GM19351 (cell line): ENCODE measurements around the gene CATSPERE.
A peak's percentile ranks its signal among the peaks of the same experiment; 100 is the strongest.
"Not testable (repeated sequence)": the region's sequence is repeated elsewhere in the genome, so short reads cannot be mapped to it uniquely, and the experiment has no call there.

Experiments used
- ATAC-seq: cut with Tn5 transposase; IDR thresholded peaks from one replicate; pipeline ENCODE4 v1.9.1; 2021; ENCODE audit warnings: mild to moderate bottlenecking, moderate library complexity; ENCODE audit not compliant: unreplicated experiment

CATSPERE gene

DNA sequence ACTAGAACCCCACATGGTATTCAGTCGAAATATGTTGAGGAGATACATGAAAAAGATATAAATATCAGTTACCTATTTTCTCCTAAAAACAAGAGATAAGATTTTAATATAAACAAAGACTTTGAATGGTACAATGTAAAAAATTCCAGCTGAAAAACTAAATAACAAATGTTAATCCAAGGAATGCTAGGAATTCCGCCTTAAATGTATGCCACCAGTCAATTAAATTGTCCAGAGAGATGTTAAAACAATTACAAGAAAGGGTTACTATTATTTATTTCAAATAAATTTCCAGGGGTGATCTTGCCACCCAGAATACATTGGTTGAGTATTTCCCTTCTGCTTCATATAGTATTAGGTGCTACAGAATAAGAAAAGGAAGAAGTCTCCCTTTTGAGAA is 13.5 kb upstream of the CATSPERE start:
- ATAC-seq = no peak

DNA sequence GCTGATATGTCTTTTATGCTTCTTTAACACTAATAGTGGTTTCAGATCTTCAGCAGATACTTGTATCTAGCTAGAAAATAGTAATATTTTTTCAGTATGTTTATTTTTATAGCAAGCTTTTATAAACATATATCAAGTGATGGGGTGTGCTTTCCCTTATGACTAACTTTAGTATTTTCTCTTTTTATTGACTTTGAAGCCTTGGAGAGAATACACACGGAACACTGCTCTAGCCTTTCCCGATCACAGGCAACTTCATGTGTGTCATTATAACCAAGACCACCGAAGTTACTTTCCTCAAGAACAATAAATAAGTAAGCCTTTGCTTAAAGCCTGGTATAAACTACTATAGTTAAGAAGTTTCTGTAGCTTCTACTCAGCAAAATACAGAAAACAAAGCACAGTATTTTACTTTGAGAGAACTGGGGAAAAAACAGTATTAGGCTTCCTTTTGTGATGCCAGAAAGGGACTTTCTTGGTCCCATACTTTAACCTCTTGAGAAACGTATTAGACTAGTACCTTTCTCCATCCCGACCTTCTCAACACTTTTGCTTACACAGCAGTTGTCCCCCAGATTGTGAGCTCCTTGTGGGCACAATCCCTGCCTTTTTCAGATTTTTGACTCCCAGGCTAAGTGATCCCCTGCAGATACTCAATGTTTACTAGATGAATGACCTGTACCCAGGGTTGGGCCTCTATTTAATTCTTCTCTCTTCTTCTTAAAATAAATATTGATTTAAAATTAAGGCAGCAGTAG is 12.6 kb upstream of the CATSPERE start:
- no peak for ATAC-seq

DNA sequence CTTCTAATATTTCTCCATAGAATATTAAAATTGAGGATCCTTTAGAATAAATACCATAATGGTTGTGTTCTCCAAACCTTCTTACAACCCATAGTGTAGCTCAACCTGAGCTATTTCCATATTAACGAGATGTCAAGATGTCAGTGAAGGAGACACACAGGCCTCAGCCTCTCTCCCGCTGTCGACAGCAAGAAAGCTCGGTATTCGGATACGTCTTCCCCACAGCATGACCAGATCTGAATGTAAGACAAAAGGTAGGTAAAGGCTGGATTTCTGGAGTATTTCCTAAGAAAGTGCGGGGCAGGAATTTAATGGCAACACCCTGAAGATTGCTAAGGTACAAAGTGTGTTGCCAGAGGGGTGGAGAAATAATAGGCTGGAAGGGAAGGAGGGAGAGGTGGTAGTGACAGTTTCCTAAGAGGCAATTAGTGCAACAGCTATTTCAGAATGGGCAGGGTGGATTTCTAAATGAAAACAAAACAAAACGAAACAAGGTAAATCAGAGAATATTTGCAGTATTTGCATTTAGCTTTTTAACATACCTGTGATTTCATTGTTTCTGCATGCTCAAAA is 11.1 kb upstream of the CATSPERE start:
- no peak for ATAC-seq

DNA sequence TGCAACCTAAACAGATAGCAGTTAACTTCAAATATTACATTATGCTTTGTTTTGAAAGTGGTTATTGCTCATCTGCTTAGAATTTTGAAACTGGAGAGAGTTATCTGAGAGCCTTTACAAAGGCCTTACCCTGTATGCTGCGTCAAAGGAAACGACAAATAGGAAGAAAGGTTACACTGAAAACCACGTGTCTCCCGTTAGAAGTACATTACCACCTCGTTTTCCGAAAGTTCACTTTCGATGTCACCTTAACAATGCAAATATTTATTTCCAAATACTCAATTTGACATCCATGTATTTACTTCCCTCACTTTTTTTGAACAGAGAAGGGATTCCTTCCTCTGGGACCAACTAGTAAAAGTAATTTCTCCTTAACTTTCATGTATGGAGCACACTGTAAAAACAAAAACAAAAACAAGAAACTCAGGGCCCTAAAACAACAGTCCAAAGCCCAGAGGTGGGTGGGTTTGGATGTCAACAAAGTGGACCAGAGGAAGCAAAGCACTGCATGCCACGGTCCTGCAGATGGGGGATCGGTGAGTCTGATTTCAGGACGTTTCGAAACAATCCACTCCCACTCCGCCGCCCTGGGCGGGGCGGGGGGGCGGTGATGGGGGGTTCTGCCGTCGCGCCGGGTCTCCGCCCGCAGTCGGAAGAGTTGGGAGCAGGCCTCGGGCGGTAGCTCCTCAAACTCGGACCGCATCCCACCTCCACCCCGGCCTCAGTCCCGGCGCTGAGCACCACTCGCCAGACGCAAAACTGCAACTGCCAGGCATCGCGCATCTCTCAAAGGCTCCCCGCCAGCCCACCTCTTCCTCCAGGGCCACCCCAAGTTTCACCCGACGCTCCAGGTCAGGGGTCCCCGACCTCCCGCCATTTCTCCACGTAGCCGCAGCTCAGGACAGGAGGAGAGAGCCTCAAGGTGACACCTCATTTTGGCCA is 10.2 kb upstream of the CATSPERE start:
- peak; percentile 16 for ATAC-seq

GRCh38 chr1:244451539-244451950 is 9.5 kb upstream of the CATSPERE start, which contains the start of gene ADSS2:
Gene ADSS2, minus strand, starts transcription at chr1:244451909. Its CDS starts 92 bp downstream, at chr1:244451817.
- ATAC-seq = no peak

GRCh38 chr1:244451951-244452795 is 8.9 kb upstream of the CATSPERE start:
- ATAC-seq = peak; percentile 88

- no peak for ATAC-seq
These were observed 6.7 kb upstream of the CATSPERE start for GRCh38 chr1:244454412-244454811.

GRCh38 chr1:244456586-244456985 is 4.5 kb upstream of the CATSPERE start:
- no peak for ATAC-seq

GRCh38 chr1:244458781-244459180 is 2.3 kb upstream of the CATSPERE start:
- ATAC-seq = no peak

DNA sequence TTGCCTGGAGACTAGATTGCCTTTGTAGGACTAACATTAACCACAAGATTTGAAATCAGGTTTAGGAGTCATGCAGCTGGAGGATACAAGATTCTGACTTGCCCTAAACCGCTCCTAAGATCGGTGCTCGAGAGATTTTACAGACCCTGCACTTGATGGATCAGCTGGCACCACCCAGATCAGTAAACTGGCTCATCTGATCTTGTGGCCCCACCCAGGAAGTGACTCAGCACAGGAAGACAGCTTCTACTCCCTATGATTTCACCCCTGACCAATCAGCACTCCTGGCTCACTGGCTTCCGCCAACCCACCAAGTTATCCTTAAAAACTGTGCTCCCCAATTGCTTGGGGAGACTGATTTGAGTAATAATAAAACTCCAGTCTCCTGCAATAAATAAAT is 876 bp upstream of the CATSPERE start:
- no peak for ATAC-seq

GRCh38 chr1:244466724-244467123 is 5.7 kb downstream of the CATSPERE start:
- ATAC-seq = no peak

DNA sequence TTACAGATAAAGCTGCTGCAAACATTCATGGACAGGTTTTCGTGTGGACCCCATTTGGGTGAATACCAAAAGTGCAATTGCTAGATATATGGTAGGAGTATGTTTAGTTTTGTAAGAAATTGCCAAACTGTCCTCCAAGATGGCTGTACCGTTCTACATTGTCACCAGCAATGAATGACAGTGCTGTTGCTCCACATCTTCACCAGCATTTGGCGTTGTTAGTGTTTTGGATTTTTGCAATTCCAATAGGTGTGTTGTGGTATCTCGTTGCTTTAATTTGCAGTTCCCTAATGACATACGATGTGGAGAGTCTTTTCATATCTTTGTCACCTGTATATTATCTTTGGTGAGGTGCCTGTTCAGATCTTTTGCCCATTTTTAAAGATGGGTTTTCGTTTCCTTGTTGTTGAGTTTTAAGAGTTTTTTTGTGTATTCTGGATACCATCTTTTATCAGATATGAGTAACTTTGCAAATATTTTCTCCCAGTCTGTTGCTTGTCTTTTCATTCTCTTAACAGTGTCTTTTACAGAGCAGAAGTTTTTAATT is 12.1 kb downstream of the CATSPERE start:
- no peak for ATAC-seq

DNA sequence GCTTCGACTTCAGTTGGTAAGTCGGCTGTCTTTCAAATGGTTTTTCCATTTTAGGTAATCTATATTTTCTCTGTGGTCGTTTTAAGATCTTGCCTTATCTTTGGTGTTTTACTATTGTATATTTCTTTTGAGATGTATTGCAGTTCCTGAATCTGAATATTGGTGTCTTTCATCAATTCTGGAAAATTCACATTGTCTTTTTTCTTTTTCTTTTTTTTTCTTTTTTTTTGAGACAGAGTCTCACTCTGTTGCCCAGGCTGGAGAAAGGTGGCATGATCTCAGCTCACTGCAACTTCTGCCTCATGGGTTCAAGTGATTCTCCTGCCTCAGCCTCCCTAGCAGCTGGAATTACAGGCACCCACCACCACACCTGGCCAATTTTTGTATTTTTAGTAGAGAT is 23.9 kb downstream of the CATSPERE start:
- not testable (repeated sequence) for ATAC-seq

DNA sequence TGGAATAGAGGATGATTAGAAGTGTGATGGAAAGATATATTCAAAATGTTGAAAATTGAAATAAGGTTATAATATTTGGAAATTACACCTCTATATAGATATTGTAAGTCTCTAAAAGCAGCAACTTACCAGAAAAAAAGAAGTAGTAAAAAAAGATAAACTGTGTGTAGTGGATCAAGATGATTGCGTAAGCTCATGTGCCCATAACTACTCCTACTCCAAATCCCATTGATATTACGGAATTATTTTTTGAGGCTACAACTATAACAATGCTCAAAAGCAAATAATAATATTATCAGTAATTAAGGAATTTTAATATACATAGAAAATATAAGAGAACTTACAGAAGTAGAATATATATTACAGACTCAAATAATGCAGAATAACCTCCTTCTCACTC is 33.6 kb downstream of the CATSPERE start:
- ATAC-seq = no peak

DNA sequence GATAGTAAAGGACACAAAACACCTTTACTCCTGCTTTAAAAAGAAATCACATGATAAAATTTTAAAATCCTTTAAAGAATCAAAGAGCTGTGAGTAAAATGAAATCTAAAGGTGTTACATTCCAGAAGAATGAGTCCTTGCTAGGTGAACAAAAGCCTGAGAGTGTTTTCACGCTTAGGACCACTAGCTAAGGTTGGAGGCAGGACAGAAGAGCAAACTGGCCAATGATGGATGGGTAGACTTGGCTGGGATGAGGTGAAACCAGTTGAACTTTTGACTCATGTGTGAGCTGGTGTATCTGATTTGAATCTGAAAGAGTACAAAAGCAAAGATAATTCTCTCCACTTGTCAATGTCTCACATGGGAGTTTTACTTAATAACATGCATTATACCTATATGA is 35.1 kb downstream of the CATSPERE start:
- no peak for ATAC-seq

DNA sequence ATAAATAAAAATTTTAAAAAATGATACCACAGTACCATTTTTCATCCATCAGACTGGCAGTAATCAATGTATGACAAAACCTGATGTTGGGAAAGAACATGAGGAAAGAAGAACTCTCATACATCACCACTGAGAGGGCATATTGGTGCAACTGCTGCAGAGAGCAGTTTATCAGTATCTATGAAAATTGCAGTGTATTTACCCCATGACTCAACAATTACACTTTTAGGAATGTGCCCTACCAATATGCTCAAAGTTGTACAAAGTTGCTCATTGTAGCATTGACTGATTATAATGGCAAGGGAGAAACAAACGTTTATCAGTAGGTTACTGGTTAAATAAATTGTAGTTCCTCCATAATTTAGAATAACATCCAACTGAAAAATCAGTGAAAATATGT is 36.7 kb downstream of the CATSPERE start:
- ATAC-seq = no peak

DNA sequence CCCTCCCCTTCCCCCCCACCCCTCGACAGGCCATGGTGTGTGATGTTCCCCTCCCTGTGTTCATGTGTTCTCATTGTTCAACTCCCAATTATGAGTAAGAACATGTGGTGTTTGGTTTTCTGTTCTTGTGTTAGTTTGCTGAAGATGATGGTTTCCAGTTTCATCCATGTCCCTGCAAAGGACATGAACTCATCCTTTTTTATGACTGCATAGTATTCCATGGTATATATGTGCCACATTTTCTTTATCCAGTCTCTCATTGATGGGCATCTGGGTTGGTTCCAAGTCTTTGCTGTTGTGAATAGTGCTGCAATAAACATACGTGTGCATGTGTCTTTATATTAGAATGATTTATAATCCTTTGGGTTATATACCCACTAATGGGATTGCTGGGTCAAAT is 38.4 kb downstream of the CATSPERE start:
- not testable (repeated sequence) for ATAC-seq

GRCh38 chr1:244500515-244500914 is 39.4 kb downstream of the CATSPERE start:
- not testable (repeated sequence) for ATAC-seq

- ATAC-seq = no peak
These were observed 41.6 kb downstream of the CATSPERE start for GRCh38 chr1:244502630-244503029.

DNA sequence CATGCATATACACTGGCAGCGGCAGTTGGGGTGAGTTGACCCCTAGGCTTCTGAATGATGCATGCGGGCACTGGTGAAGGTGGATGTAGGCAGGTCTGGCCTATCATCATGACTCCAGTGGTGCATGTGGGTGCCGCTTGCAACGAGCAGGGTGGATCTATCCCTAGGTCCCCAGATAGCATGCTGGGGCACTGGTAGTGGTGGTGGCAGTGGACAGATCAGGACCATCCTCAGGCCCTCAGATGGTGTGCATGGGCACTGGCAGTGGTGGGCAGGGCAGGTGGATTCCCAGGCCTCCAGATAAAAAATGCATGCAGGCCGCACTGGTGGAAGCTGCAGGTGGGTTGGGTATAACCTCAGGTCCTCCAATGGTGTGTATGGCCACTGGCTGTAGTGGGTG is 52.4 kb downstream of the CATSPERE start:
- ATAC-seq = no peak
